ENCODE measurements around the gene AP2B1.
"Not testable (repeated sequence)": the region's sequence is repeated elsewhere in the genome, so short reads cannot be mapped to it uniquely, and the experiment has no call there.

AP2B1 gene

DNA sequence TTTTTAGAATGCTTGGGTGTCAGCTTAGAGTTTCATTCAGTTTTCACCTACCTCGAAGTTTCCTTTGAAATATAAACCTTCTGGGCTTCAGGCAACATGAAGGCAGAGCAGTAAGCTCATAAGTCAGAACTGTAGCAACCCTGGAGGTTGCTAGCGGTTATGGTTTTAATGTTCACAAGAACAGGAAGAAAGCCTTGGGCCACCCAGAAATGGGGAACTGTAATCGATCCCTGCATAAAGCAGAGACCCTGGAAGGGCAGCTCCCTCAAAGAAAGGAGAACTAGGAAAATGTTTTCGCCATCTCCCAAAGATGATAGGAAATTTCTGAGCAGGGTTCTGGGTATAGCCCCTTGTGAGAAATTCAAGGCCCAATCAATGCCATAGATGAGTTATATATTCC lies 96.5 kb downstream of the AP2B1 start:
- Histone ChIP-seq H3K9me3 (ENCODE audit: control insufficient read depth in 5 of 5, low read length in 5 of 5) (no peaks in the 10 kb centered on the region), H3K9ac (ENCODE audit: low read length in 5 of 5) (no peak overlapping the region), H3K4me1 (ENCODE audit: control insufficient read depth in 5 of 5, insufficient read depth in 5 of 5, low read length in 5 of 5) (no peaks in the 10 kb centered on the region), H3K27ac (ENCODE audit: low read depth, low read length) (no peak overlapping the region), H3K4me3 (ENCODE audit: low read depth in 1 of 5, low read length in 5 of 5) (no peak overlapping the region), H3K36me3 (ENCODE audit: control insufficient read depth in 5 of 5, insufficient read depth in 5 of 5, low read length in 5 of 5) (peaks cover 31 to 63% (median 45%) of the 10 kb centered on the region in 5 donors), H3K27me3 (ENCODE audit: control insufficient read depth in 5 of 5, insufficient read depth in 4 of 5, low read length in 5 of 5) (no peaks in the 10 kb centered on the region)

GRCh38 chr17:35684055-35684802 lies 97.1 kb downstream of the AP2B1 start:
- Histone ChIP-seq H3K27ac (ENCODE audit: low read depth, low read length) (no peak overlapping the region), H3K27me3 (ENCODE audit: control insufficient read depth in 5 of 5, insufficient read depth in 4 of 5, low read length in 5 of 5) (no peaks in the 10 kb centered on the region), H3K9me3 (ENCODE audit: control insufficient read depth in 5 of 5, low read length in 5 of 5) (no peaks in the 10 kb centered on the region), H3K9ac (ENCODE audit: low read length in 5 of 5) (no peak overlapping the region), H3K4me3 (ENCODE audit: low read depth in 1 of 5, low read length in 5 of 5) (no peak overlapping the region), H3K36me3 (ENCODE audit: control insufficient read depth in 5 of 5, insufficient read depth in 5 of 5, low read length in 5 of 5) (peaks cover 31 to 69% (median 48%) of the 10 kb centered on the region in 5 donors), H3K4me1 (ENCODE audit: control insufficient read depth in 5 of 5, insufficient read depth in 5 of 5, low read length in 5 of 5) (no peaks in the 10 kb centered on the region)

DNA sequence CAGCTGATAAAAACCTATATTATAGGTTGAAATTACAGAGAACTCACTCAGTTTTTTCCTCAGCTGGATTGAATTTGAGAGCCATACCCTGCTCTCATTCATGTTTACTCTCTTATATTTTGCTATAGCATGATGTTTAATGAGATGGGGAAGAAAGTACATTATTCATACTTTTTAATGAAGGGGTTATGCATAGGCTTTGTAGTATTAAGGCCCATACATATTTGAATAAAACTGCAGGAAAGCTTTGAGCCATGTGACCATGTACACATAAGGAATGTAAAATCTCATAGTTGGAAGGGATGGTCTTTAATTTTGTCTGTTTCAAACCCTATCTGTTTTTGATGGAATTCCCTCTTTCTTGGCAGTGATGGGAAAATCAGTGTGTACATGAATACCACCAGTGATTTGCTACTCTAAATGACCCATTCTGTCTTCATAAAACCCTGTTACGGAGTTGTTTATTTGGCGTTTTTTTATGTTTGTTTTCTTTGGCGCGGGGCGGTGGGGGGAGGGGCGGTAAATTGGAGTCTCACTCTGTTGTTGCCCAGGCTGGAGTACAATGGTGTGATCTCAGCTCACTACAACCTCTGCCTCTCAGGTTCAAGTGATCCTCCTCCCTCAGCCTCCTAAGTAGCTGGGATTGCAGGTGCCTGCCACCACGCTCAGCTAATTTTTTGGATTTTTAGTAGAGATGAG lies 105.5 kb downstream of the AP2B1 start:
- Histone ChIP-seq H3K27me3 (ENCODE audit: control insufficient read depth in 5 of 5, insufficient read depth in 4 of 5, low read length in 5 of 5) (no peaks in the 10 kb centered on the region), H3K36me3 (ENCODE audit: control insufficient read depth in 5 of 5, insufficient read depth in 5 of 5, low read length in 5 of 5) (peaks cover 28 to 59% (median 41%) of the 10 kb centered on the region in 5 donors), H3K4me3 (ENCODE audit: low read depth in 1 of 5, low read length in 5 of 5) (no peak overlapping the region), H3K27ac (ENCODE audit: low read depth, low read length) (no peak overlapping the region), H3K9ac (ENCODE audit: low read length in 5 of 5) (no peak overlapping the region), H3K4me1 (ENCODE audit: control insufficient read depth in 5 of 5, insufficient read depth in 5 of 5, low read length in 5 of 5) (no peaks in the 10 kb centered on the region), H3K9me3 (ENCODE audit: control insufficient read depth in 5 of 5, low read length in 5 of 5) (no peaks in the 10 kb centered on the region)

- Histone ChIP-seq H3K4me1 (ENCODE audit: control insufficient read depth in 5 of 5, insufficient read depth in 5 of 5, low read length in 5 of 5) (no peaks in the 10 kb centered on the region), H3K9me3 (ENCODE audit: control insufficient read depth in 5 of 5, low read length in 5 of 5) (no peaks in the 10 kb centered on the region), H3K27ac (ENCODE audit: low read depth, low read length) (no peak overlapping the region), H3K36me3 (ENCODE audit: control insufficient read depth in 5 of 5, insufficient read depth in 5 of 5, low read length in 5 of 5) (peaks cover 28 to 51% (median 36%) of the 10 kb centered on the region in 5 donors), H3K27me3 (ENCODE audit: control insufficient read depth in 5 of 5, insufficient read depth in 4 of 5, low read length in 5 of 5) (no peaks in the 10 kb centered on the region), H3K4me3 (ENCODE audit: low read depth in 1 of 5, low read length in 5 of 5) (no peak overlapping the region), H3K9ac (ENCODE audit: low read length in 5 of 5) (no peak overlapping the region)
Measured at GRCh38 chr17:35693662-35694061, 106.5 kb downstream of the AP2B1 start.

DNA sequence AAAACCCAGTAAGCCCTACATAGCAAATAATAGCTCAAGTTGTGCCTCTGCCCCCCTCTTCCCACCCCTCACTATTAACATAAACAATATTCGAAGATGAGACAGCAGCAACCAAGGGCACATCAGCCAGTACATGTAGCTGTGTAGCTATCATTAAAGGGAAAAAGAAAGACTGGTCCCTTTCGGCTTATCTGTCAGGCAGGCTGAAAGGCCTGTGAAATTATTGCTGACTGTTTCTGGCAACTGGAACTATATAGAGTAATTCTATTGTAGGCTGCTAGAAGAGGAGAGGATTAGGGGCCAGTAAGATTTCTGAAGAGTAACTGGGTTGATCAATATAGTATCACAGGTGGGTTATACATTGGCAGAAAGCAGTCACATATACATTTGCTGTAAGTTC lies 107.8 kb downstream of the AP2B1 start:
- Histone ChIP-seq H3K4me1 (ENCODE audit: control insufficient read depth in 5 of 5, insufficient read depth in 5 of 5, low read length in 5 of 5) (no peaks in the 10 kb centered on the region), H3K27ac (ENCODE audit: low read depth, low read length) (no peak overlapping the region), H3K9me3 (ENCODE audit: control insufficient read depth in 5 of 5, low read length in 5 of 5) (no peaks in the 10 kb centered on the region), H3K9ac (ENCODE audit: low read length in 5 of 5) (no peak overlapping the region), H3K36me3 (ENCODE audit: control insufficient read depth in 5 of 5, insufficient read depth in 5 of 5, low read length in 5 of 5) (peaks cover 28 to 42% (median 31%) of the 10 kb centered on the region in 5 donors), H3K27me3 (ENCODE audit: control insufficient read depth in 5 of 5, insufficient read depth in 4 of 5, low read length in 5 of 5) (no peaks in the 10 kb centered on the region), H3K4me3 (ENCODE audit: low read depth in 1 of 5, low read length in 5 of 5) (no peak overlapping the region)

GRCh38 chr17:35695613-35696012 lies 108.5 kb downstream of the AP2B1 start:
- Histone ChIP-seq H3K4me1 (ENCODE audit: control insufficient read depth in 5 of 5, insufficient read depth in 5 of 5, low read length in 5 of 5) (no peaks in the 10 kb centered on the region), H3K4me3 (ENCODE audit: low read depth in 1 of 5, low read length in 5 of 5) (no peak overlapping the region), H3K27me3 (ENCODE audit: control insufficient read depth in 5 of 5, insufficient read depth in 4 of 5, low read length in 5 of 5) (no peaks in the 10 kb centered on the region), H3K27ac (ENCODE audit: low read depth, low read length) (no peak overlapping the region), H3K9me3 (ENCODE audit: control insufficient read depth in 5 of 5, low read length in 5 of 5) (no peaks in the 10 kb centered on the region), H3K36me3 (ENCODE audit: control insufficient read depth in 5 of 5, insufficient read depth in 5 of 5, low read length in 5 of 5) (peaks cover 25 to 37% (median 28%) of the 10 kb centered on the region in 5 donors), H3K9ac (ENCODE audit: low read length in 5 of 5) (no peak overlapping the region)

DNA sequence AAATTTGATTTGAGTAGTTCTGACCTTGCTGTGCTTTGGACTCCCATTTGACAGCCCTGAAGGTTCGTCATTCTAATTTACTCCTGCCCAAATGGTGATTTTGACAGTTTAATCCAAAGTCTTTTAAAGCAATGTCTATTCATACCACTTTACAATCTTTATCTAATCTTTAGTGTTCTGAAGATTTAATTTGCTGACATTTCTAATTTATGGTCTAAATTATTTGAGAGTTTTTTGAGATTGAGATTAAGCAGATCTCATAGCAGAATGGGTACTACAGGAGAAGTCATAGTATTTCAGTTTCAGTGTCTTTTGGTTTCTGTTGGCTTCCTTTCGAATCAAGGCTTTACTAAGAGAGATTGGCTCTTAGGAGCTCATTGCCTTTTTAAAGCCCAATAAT lies 111.7 kb downstream of the AP2B1 start:
- no peaks in the 10 kb centered on the region for H3K4me1 ChIP-seq (ENCODE audit: control insufficient read depth in 5 of 5, insufficient read depth in 5 of 5, low read length in 5 of 5)
- no peaks in the 10 kb centered on the region for H3K9me3 ChIP-seq (ENCODE audit: control insufficient read depth in 5 of 5, low read length in 5 of 5)
- no peak overlapping the region for H3K9ac ChIP-seq (ENCODE audit: low read length in 5 of 5)
- H3K27me3 ChIP-seq (ENCODE audit: control insufficient read depth in 5 of 5, insufficient read depth in 4 of 5, low read length in 5 of 5) = no peaks in the 10 kb centered on the region
- peaks cover 11 to 25% (median 19%) of the 10 kb centered on the region in 5 donors for H3K36me3 ChIP-seq (ENCODE audit: control insufficient read depth in 5 of 5, insufficient read depth in 5 of 5, low read length in 5 of 5)
- H3K27ac ChIP-seq (ENCODE audit: low read depth, low read length) = no peak overlapping the region
- H3K4me3 ChIP-seq (ENCODE audit: low read depth in 1 of 5, low read length in 5 of 5) = no peak overlapping the region

- Histone ChIP-seq H3K4me3 (ENCODE audit: low read depth in 1 of 5, low read length in 5 of 5) (no peak overlapping the region), H3K4me1 (ENCODE audit: control insufficient read depth in 5 of 5, insufficient read depth in 5 of 5, low read length in 5 of 5) (no peaks in the 10 kb centered on the region), H3K36me3 (ENCODE audit: control insufficient read depth in 5 of 5, insufficient read depth in 5 of 5, low read length in 5 of 5) (peaks cover 8 to 17% (median 12%) of the 10 kb centered on the region in 5 donors), H3K27ac (ENCODE audit: low read depth, low read length) (no peak overlapping the region), H3K9me3 (ENCODE audit: control insufficient read depth in 5 of 5, low read length in 5 of 5) (no peaks in the 10 kb centered on the region), H3K27me3 (ENCODE audit: control insufficient read depth in 5 of 5, insufficient read depth in 4 of 5, low read length in 5 of 5) (no peaks in the 10 kb centered on the region), H3K9ac (ENCODE audit: low read length in 5 of 5) (no peak overlapping the region)
Measured at GRCh38 chr17:35700150-35700549, 113.0 kb downstream of the AP2B1 start.

DNA sequence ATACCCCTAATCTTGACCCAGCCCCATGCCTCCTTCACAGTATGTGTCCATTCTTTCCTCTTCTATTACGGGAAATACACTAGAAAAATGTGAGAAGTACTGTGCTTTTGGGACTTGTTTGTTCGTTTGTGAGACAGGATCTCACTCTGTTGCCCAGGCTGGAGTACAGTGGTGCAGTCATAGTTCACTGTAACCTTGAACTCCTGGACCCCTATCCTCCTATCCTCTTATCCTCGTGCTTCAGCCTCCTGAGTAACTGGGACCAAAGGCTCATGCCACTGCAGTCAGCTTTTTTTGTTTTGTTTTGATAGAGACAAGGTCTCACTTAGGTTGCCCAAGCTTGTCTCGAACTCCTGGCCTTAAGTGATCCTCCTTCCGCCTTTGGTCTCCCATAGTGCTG lies 114.4 kb downstream of the AP2B1 start:
- H3K27me3 ChIP-seq (ENCODE audit: control insufficient read depth in 5 of 5, insufficient read depth in 4 of 5, low read length in 5 of 5) = no peaks in the 10 kb centered on the region
- H3K4me3 ChIP-seq (ENCODE audit: low read depth in 1 of 5, low read length in 5 of 5) = no peak overlapping the region
- no peak overlapping the region for H3K27ac ChIP-seq (ENCODE audit: low read depth, low read length)
- peaks cover 0 to 7% (median 4%) of the 10 kb centered on the region in 5 donors for H3K36me3 ChIP-seq (ENCODE audit: control insufficient read depth in 5 of 5, insufficient read depth in 5 of 5, low read length in 5 of 5)
- no peak overlapping the region for H3K9ac ChIP-seq (ENCODE audit: low read length in 5 of 5)
- H3K9me3 ChIP-seq (ENCODE audit: control insufficient read depth in 5 of 5, low read length in 5 of 5) = no peaks in the 10 kb centered on the region
- peaks cover 0 to 4% (median 0%) of the 10 kb centered on the region in 5 donors for H3K4me1 ChIP-seq (ENCODE audit: control insufficient read depth in 5 of 5, insufficient read depth in 5 of 5, low read length in 5 of 5)

DNA sequence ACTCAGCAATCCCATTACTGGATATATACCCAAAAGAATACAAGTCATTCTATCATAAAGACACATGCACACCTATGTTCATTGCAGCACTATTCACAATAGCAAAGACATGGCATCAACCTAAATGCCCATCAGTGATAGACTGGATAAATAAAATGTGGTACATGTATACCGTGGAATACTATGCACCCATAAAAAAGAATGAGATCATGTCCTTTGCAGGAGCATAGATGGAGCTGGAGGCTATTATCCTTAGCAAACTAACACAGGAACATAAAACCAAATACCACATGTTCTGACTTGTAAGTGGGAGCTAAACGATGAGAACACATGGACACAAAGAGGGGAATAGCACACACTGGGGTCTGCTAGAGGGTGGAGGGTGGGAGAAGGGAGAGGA lies 116.2 kb downstream of the AP2B1 start:
- not testable (repeated sequence) for H3K27me3 ChIP-seq (ENCODE audit: control insufficient read depth in 5 of 5, insufficient read depth in 4 of 5, low read length in 5 of 5); H3K9ac ChIP-seq (ENCODE audit: low read length in 5 of 5); H3K4me3 ChIP-seq (ENCODE audit: low read depth in 1 of 5, low read length in 5 of 5); H3K27ac ChIP-seq (ENCODE audit: low read depth, low read length); H3K36me3 ChIP-seq (ENCODE audit: control insufficient read depth in 5 of 5, insufficient read depth in 5 of 5, low read length in 5 of 5); H3K9me3 ChIP-seq (ENCODE audit: control insufficient read depth in 5 of 5, low read length in 5 of 5); H3K4me1 ChIP-seq (ENCODE audit: control insufficient read depth in 5 of 5, insufficient read depth in 5 of 5, low read length in 5 of 5)

Data from subcutaneous abdominal adipose tissue (tissue), 5 donors.